Endothelial cell of umbilical vein (primary cell): ENCODE measurements around the gene OXER1. TPM values are rescaled to one million over a fixed set of nuclear protein-coding genes. Genes with fewer than 3 reads are reported as not detected.

Experiments used
- BruUV-seq: library from RNA; stranded (reverse); fragments of 400-500 nt; replicated peaks from 2 replicates; lab custom pipeline; 2021; lab: Mats Ljungman, UMichigan
- CTCF ChIA-PET: fragments of 300-600, 350-600 bp; sonication (Branson Sonifier 250); formaldehyde crosslinking; loops from one replicate; lab custom pipeline; 2021; ENCODE audit warnings: antibody characterized with exemption, inconsistent platforms; lab: Charles Lee
- POLR2A ChIA-PET: fragments of 300-600, 350-600 bp; sonication (Branson Sonifier 250); formaldehyde crosslinking; loops from one replicate; lab custom pipeline; 2021; ENCODE audit warnings: antibody characterized with exemption, inconsistent platforms; lab: Charles Lee
- DNase-seq: peaks from one replicate; pipeline ENCODE4 v3.0.0-alpha.2; 2011; ENCODE audit warnings: low read depth, low spot score
- FAIRE-seq: peaks from 2 replicates; lab custom pipeline; 2011; peaks lifted over from hg19 to GRCh38; lab: Jason Lieb, UNC
- H2AFZ ChIP-seq: 2 replicates; pipeline ENCODE4 v1.6.0; 2012; ENCODE audit warnings: low read depth, low read length, control low read depth, inconsistent platforms
- H3K27ac ChIP-seq: 2 replicates; pipeline ENCODE4 v1.5.1; 2011; ENCODE audit warnings: low read depth, mild to moderate bottlenecking, control low read depth, low read length, moderate library complexity; ENCODE audit not compliant: insufficient read depth
- H3K27me3 ChIP-seq, 2 experiments: 2 replicates each; pipeline versions ENCODE4 v1.6.0 to v1.6.1; 2011; ENCODE audit warnings: low read length in 2 of 2, mixed read lengths in 1 of 2; ENCODE audit not compliant: control insufficient read depth in 2 of 2, insufficient read depth in 2 of 2
- H3K36me3 ChIP-seq, 2 experiments: 2 replicates in 1 of 2; 3 replicates in 1 of 2; pipeline ENCODE4 v1.5.1; 2011; ENCODE audit warnings: low read length in 2 of 2, mild to moderate bottlenecking in 1 of 2, moderate library complexity in 1 of 2; ENCODE audit not compliant: control insufficient read depth in 2 of 2, insufficient read depth in 2 of 2; ENCODE audit errors: extremely low read depth in 1 of 2
- H3K4me1 ChIP-seq: 3 replicates; pipeline ENCODE4 v1.5.1; 2011; ENCODE audit warnings: mild to moderate bottlenecking, low read length; ENCODE audit not compliant: control insufficient read depth, insufficient read depth; ENCODE audit errors: extremely low read depth
- H3K4me2 ChIP-seq: 2 replicates; pipeline ENCODE4 v1.6.1; 2011; ENCODE audit warnings: low read length, control low read depth, mixed read lengths; ENCODE audit not compliant: insufficient read depth
- H3K4me3 ChIP-seq, 3 experiments: fragments of 200-600 bp in 1 of 3; sonication (generic), shearing (Covaris generic) in 1 of 3; replicated peaks in 1 of 3; 2 replicates each; pipeline ENCODE4 v1.5.1; 2011 to 2016; ENCODE audit warnings: control low read depth in 3 of 3, low read length in 3 of 3, mild to moderate bottlenecking in 2 of 3, inconsistent platforms in 1 of 3, low read depth in 1 of 3, moderate library complexity in 1 of 3; ENCODE audit not compliant: insufficient read depth in 1 of 3
- H3K79me2 ChIP-seq: 2 replicates; pipeline ENCODE4 v1.6.0; 2012; ENCODE audit warnings: low read length, inconsistent platforms; ENCODE audit not compliant: control insufficient read depth, insufficient read depth
- H3K9ac ChIP-seq: replicated peaks from 2 replicates; pipeline ENCODE3; 2011; ENCODE audit warnings: low read length, control low read depth; ENCODE audit not compliant: insufficient read depth; ENCODE audit errors: extremely low read depth
- H3K9me1 ChIP-seq: replicated peaks from 3 replicates; pipeline ENCODE4 v1.6.0; 2011; ENCODE audit warnings: mild to moderate bottlenecking, low read length; ENCODE audit not compliant: control insufficient read depth, insufficient read depth; ENCODE audit errors: extremely low read depth
- H3K9me3 ChIP-seq: replicated peaks from 2 replicates; pipeline ENCODE4 v1.5.1; 2012; ENCODE audit warnings: low read length, inconsistent platforms; ENCODE audit not compliant: control insufficient read depth, insufficient read depth
- H4K20me1 ChIP-seq: replicated peaks from 2 replicates; pipeline ENCODE3; 2011; ENCODE audit warnings: mild to moderate bottlenecking, low read length; ENCODE audit not compliant: control insufficient read depth, insufficient read depth; ENCODE audit errors: extremely low read depth
- CTCF ChIP-seq, 2 donors: IDR thresholded peaks; 1 replicate in 1 of 2; 2 replicates in 1 of 2; pipeline ENCODE4 v1.5.1; 2011; ENCODE audit warnings: low read length in 2 of 2, mild to moderate bottlenecking in 2 of 2, moderate library complexity in 2 of 2, control low read depth in 1 of 2, inconsistent platforms in 1 of 2, low read depth in 1 of 2; ENCODE audit not compliant: insufficient read depth in 1 of 2; ENCODE audit errors: extremely low read depth in 1 of 2
- EZH2 ChIP-seq: IDR thresholded peaks from 2 replicates; pipeline ENCODE4 v1.6.1; 2012; ENCODE audit warnings: borderline replicate concordance, low read depth, mild to moderate bottlenecking, moderate library complexity, low read length, inconsistent platforms; ENCODE audit not compliant: severe bottlenecking
- FOS ChIP-seq: IDR thresholded peaks from 2 replicates; pipeline ENCODE4 v1.6.1; 2011; ENCODE audit warnings: mild to moderate bottlenecking, low read length, moderate library complexity, borderline replicate concordance; ENCODE audit not compliant: insufficient read depth
- GATA2 ChIP-seq: IDR thresholded peaks from 2 replicates; pipeline ENCODE4 v1.7.0; 2011; ENCODE audit warnings: low read depth, mild to moderate bottlenecking, moderate library complexity, mixed read lengths, low read length; ENCODE audit not compliant: insufficient read length, insufficient read depth
- JUN ChIP-seq: IDR thresholded peaks from 2 replicates; pipeline ENCODE4 v1.6.1; 2011; ENCODE audit warnings: borderline replicate concordance, low read depth; ENCODE audit not compliant: insufficient read length, insufficient read depth
- MAX ChIP-seq: IDR thresholded peaks from 2 replicates; pipeline ENCODE4 v1.6.1; 2011; ENCODE audit not compliant: insufficient read depth, insufficient read length
- MYC ChIP-seq: IDR thresholded peaks from one replicate; pipeline ENCODE4 v1.6.1; 2011; ENCODE audit warnings: mild to moderate bottlenecking, low read depth, low read length
- POLR2A ChIP-seq: IDR thresholded peaks from 2 replicates; pipeline ENCODE4 v1.6.1; 2012; ENCODE audit warnings: low read depth, mild to moderate bottlenecking, control low read depth, low read length
- POLR2AphosphoS5 ChIP-seq: IDR thresholded peaks from 2 replicates; pipeline ENCODE4 v1.6.1; 2012; ENCODE audit warnings: low read depth, mild to moderate bottlenecking, control low read depth, low read length, moderate library complexity; ENCODE audit not compliant: insufficient read depth
- dilution Hi-C: fragments of 300-500 bp; cut with MboI; formaldehyde crosslinking; loops from one replicate; pipeline ENCODE4 v1.15.0; 2019; ENCODE audit warnings: low sequenced_read_pairs; ENCODE audit not compliant: extremely low pct_ligation_motif_present
- intact Hi-C: fragments of 100-400 bp; cut with micrococcal nuclease; formaldehyde crosslinking; loops from one replicate; pipeline ENCODE4 v1.10.0; 2022
- polyA plus RNA-seq, 4 experiments: library from polyadenylated mRNA; depleted of rRNA in 3 of 4; stranded (reverse) in 3 of 4; unstranded in 1 of 4; fragments of >200 nt; gene quantifications; 2 replicates each; pipeline versions ENCODE4 v1.2.1 to v1.2.3, GENCODE V29; 2011 to 2012; ENCODE audit warnings: missing spikeins in 1 of 4
- total RNA-seq: library from RNA; stranded (reverse); gene quantifications from 2 replicates; pipeline ENCODE4 v1.2.3, GENCODE V29; 2021

Gene OXER1
- total and polyA plus RNA-seq, 2 donors (not counting 3 experiments of a cell fraction or from before 2014, with no cell fraction given), result 0.18 TPM

- peaks cover 11 to 12% of the 10 kb centered on the region in 2 experiments for H3K27me3 ChIP-seq
- H3K79me2 ChIP-seq, result no peaks in the 10 kb centered on the region
- ChIA-PET POLR2A (no interaction called here), CTCF (no interaction called here)
- intact Hi-C loops (loop anchor here (2.0 kb wide), 1 partner anchor 14 kb away; no protein-coding TSS in a partner anchor), dilution Hi-C loops (no loop called here)
- H3K4me2 ChIP-seq, result no peak overlapping the region
- no TSS peak for BruUV-seq
- H3K9me3 ChIP-seq, result no peaks in the 10 kb centered on the region
- DNase-seq (no peak), FAIRE-seq (no peak)
- no peak overlapping the region for H3K4me3 ChIP-seq
- no peaks in the 10 kb centered on the region for H4K20me1 ChIP-seq
- no peak overlapping the region for H3K27ac ChIP-seq
- no peak overlapping the region for H2AFZ ChIP-seq
- no peaks in the 10 kb centered on the region for H3K9me1 ChIP-seq
- peaks cover 4% of the 10 kb centered on the region for H3K4me1 ChIP-seq
- no peaks in the 10 kb centered on the region for H3K36me3 ChIP-seq
- TF ChIP-seq POLR2A (no peak), EZH2 (no peak), MAX (no peak), CTCF (IDR thresholded peaks at IDR 0.05; ENCODE audit: extremely low read depth in 1 of 2, insufficient read depth in 1 of 2, low read depth in 1 of 2, low read length in 2 of 2) (no peak), GATA2 (no peak), JUN (no peak), POLR2AphosphoS5 (no peak), MYC (no peak), FOS (no peak)
- H3K9ac ChIP-seq, result no peak overlapping the region
Observed at GRCh38 chr2:42795275-42795674, 31.3 kb upstream of the OXER1 start.
